Panc1 (cell line): Measurements from ENCODE around the gene HBA1.

ENCODE experiments used
- POLR2AphosphoS5 ChIP-seq: IDR thresholded peaks from 2 replicates; pipeline ENCODE4 v1.6.1; 2012; ENCODE audit warnings: mild to moderate bottlenecking, low read depth, low read length, moderate library complexity
- SIN3A ChIP-seq: IDR thresholded peaks from 2 replicates; pipeline ENCODE4 v1.6.1; 2012; ENCODE audit warnings: low read depth, mild to moderate bottlenecking, low read length, moderate library complexity, borderline replicate concordance; ENCODE audit not compliant: insufficient read depth
- TF ChIP-seq, protein P1 (sequence below): fragments of 450-650 bp; IDR thresholded peaks from 2 replicates; pipeline ENCODE4 v1.5.1; 2017; ENCODE audit warnings: mild to moderate bottlenecking
- TF ChIP-seq, protein P2 (sequence below), 2 experiments: IDR thresholded peaks; 2 replicates each; pipeline ENCODE4 v1.6.1; 2011 to 2012; ENCODE audit warnings: low read depth in 2 of 2, control low read depth in 1 of 2, low read length in 1 of 2, mild to moderate bottlenecking in 1 of 2, moderate library complexity in 1 of 2; ENCODE audit not compliant: insufficient read depth in 1 of 2

DNA sequence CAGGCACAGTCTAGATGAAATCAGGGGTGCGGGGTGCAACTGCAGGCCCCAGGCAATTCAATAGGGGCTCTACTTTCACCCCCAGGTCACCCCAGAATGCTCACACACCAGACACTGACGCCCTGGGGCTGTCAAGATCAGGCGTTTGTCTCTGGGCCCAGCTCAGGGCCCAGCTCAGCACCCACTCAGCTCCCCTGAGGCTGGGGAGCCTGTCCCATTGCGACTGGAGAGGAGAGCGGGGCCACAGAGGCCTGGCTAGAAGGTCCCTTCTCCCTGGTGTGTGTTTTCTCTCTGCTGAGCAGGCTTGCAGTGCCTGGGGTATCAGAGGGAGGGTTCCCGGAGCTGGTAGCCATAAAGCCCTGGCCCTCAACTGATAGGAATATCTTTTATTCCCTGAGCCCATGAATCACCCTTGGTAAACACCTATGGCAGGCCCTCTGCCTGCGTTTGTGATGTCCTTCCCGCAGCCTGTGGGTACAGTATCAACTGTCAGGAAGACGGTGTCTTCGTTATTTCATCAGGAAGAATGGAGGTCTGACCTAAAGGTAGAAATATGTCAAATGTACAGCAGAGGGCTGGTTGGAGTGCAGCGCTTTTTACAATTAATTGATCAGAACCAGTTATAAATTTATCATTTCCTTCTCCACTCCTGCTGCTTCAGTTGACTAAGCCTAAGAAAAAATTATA, 1.6 kb downstream of the HBA1 start:
- TF ChIP-seq, protein P1, sequence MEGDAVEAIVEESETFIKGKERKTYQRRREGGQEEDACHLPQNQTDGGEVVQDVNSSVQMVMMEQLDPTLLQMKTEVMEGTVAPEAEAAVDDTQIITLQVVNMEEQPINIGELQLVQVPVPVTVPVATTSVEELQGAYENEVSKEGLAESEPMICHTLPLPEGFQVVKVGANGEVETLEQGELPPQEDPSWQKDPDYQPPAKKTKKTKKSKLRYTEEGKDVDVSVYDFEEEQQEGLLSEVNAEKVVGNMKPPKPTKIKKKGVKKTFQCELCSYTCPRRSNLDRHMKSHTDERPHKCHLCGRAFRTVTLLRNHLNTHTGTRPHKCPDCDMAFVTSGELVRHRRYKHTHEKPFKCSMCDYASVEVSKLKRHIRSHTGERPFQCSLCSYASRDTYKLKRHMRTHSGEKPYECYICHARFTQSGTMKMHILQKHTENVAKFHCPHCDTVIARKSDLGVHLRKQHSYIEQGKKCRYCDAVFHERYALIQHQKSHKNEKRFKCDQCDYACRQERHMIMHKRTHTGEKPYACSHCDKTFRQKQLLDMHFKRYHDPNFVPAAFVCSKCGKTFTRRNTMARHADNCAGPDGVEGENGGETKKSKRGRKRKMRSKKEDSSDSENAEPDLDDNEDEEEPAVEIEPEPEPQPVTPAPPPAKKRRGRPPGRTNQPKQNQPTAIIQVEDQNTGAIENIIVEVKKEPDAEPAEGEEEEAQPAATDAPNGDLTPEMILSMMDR, result no peak
- TF ChIP-seq, protein P2, sequence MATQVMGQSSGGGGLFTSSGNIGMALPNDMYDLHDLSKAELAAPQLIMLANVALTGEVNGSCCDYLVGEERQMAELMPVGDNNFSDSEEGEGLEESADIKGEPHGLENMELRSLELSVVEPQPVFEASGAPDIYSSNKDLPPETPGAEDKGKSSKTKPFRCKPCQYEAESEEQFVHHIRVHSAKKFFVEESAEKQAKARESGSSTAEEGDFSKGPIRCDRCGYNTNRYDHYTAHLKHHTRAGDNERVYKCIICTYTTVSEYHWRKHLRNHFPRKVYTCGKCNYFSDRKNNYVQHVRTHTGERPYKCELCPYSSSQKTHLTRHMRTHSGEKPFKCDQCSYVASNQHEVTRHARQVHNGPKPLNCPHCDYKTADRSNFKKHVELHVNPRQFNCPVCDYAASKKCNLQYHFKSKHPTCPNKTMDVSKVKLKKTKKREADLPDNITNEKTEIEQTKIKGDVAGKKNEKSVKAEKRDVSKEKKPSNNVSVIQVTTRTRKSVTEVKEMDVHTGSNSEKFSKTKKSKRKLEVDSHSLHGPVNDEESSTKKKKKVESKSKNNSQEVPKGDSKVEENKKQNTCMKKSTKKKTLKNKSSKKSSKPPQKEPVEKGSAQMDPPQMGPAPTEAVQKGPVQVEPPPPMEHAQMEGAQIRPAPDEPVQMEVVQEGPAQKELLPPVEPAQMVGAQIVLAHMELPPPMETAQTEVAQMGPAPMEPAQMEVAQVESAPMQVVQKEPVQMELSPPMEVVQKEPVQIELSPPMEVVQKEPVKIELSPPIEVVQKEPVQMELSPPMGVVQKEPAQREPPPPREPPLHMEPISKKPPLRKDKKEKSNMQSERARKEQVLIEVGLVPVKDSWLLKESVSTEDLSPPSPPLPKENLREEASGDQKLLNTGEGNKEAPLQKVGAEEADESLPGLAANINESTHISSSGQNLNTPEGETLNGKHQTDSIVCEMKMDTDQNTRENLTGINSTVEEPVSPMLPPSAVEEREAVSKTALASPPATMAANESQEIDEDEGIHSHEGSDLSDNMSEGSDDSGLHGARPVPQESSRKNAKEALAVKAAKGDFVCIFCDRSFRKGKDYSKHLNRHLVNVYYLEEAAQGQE (IDR thresholded peaks at IDR 0.05; ENCODE audit: insufficient read depth in 1 of 2, low read depth in 2 of 2, low read length in 1 of 2), result no peak
- no peak for TF ChIP-seq SIN3A
- TF ChIP-seq POLR2AphosphoS5, result no peak
